K562 (cell line): ENCODE results near the gene PCP4L1. TPM values are rescaled to one million over a fixed set of nuclear protein-coding genes. Genes with fewer than 3 reads are reported as not detected.

Source experiments
- ARID1B ChIP-seq: fragments of 450-650 bp; IDR thresholded peaks from 2 replicates; pipeline ENCODE4 v1.6.1; 2016; ENCODE audit warnings: antibody characterized with exemption, mild to moderate bottlenecking, inconsistent platforms
- CEBPG ChIP-seq, 3 experiments: fragments of 200-800 bp in 1 of 3; sonication (Bioruptor generic) in 1 of 3; sonication (generic) in 1 of 3; formaldehyde crosslinking in 1 of 3; IDR thresholded peaks in 2 of 3; conservative IDR thresholded peaks in 1 of 3; 2 replicates each; pipeline versions ENCODE4 v1.6.1 to v1.8.0; 2016 to 2022; ENCODE audit warnings: missing compliant biosample characterization in 2 of 3, missing genetic modification characterization in 2 of 3, mild to moderate bottlenecking in 1 of 3, missing genetic modification reagents in 1 of 3
- ELK1 ChIP-seq: sonication (generic); formaldehyde crosslinking; IDR thresholded peaks from 2 replicates; pipeline ENCODE4 v1.8.1; 2022; ENCODE audit warnings: missing genetic modification reagents
- IFI16 ChIP-seq: fragments of 250-450 bp; sonication (Bioruptor Pico); IDR thresholded peaks from 2 replicates; pipeline ENCODE4 v2.1.2; 2022; ENCODE audit warnings: mild to moderate bottlenecking, inconsistent platforms
- PHB2 ChIP-seq: fragments of 450-650 bp; IDR thresholded peaks from 2 replicates; pipeline ENCODE4 v1.6.1; 2017; ENCODE audit warnings: low read depth
- POLR2AphosphoS2 ChIP-seq: IDR thresholded peaks from 2 replicates; pipeline ENCODE4 v1.6.1; 2012; ENCODE audit warnings: low read length, improper control_type of control experiment
- RAD51 ChIP-seq: fragments of 450-650 bp; IDR thresholded peaks from 2 replicates; pipeline ENCODE4 v1.7.1; 2016; ENCODE audit warnings: low read depth, mild to moderate bottlenecking, borderline replicate concordance
- SRSF9 ChIP-seq: fragments of 200-400 bp; formaldehyde crosslinking; IDR thresholded peaks from 2 replicates; pipeline ENCODE4 v1.6.1; 2017; ENCODE audit warnings: low read depth, low read length, borderline replicate concordance
- TRIM28 ChIP-seq: fragments of 450-650 bp; IDR thresholded peaks from 2 replicates; pipeline ENCODE4 v1.6.1; 2017
- ZNF347 ChIP-seq: fragments of 450-650 bp; formaldehyde crosslinking; IDR thresholded peaks from 2 replicates; pipeline ENCODE4 v1.4.0; 2020; ENCODE audit warnings: low read depth, mild to moderate bottlenecking, moderate library complexity
- polyA plus RNA-seq, 8 experiments: library from polyadenylated mRNA; depleted of rRNA in 4 of 8; stranded (reverse) in 5 of 8; unstranded in 3 of 8; fragments of >200 nt; fragmentation: Nextera tagmentation in 2 of 8; fragmentation: Illumina TruSeq in 1 of 8; extraction: Ambion mirVana in 2 of 8; extraction: Trizol in 1 of 8; gene quantifications; 2 replicates each; pipeline versions ENCODE4 v1.2.1 to v1.2.3, GENCODE V29; 2011 to 2014; ENCODE audit warnings: inconsistent platforms in 1 of 8, missing spikeins in 1 of 8
- total RNA-seq, 7 experiments: library from RNA; depleted of rRNA in 6 of 7; stranded (reverse); fragments of >200 nt in 6 of 7; fragmentation: Illumina TruSeq in 2 of 7; extraction: Trizol in 2 of 7; gene quantifications; 2 replicates each; pipeline versions ENCODE4 v1.2.1 to v1.2.3, GENCODE V29; 2011 to 2021; ENCODE audit warnings: low replicate concordance in 1 of 7
- TF ChIP-seq, protein P1 (sequence below): fragments of 250-450 bp; sonication (Bioruptor Pico); IDR thresholded peaks from 2 replicates; pipeline ENCODE4 v1.5.0; 2022; ENCODE audit warnings: mild to moderate bottlenecking
- TF ChIP-seq, protein P2 (sequence below): fragments of 450-650 bp; IDR thresholded peaks from 2 replicates; pipeline ENCODE4 v1.6.1; 2017; ENCODE audit warnings: antibody characterized with exemption, mild to moderate bottlenecking
- TF ChIP-seq, protein P3 (sequence below): IDR thresholded peaks from 3 replicates; pipeline ENCODE4 v1.6.1; 2011; ENCODE audit warnings: borderline replicate concordance, mild to moderate bottlenecking, moderate library complexity; ENCODE audit not compliant: insufficient read length; ENCODE audit errors: extremely low read depth
- TF ChIP-seq, protein P4 (sequence below), 2 experiments: fragments of 450-650 bp; conservative IDR thresholded peaks; 2 replicates each; pipeline ENCODE4 v1.6.1; 2017; ENCODE audit warnings: mild to moderate bottlenecking in 2 of 2, moderate library complexity in 2 of 2

Gene PCP4L1
- total and polyA plus RNA-seq, 9 of the 15 experiments (the other 6 are each of a cell fraction or from before 2014, with no cell fraction given) = not detected

DNA sequence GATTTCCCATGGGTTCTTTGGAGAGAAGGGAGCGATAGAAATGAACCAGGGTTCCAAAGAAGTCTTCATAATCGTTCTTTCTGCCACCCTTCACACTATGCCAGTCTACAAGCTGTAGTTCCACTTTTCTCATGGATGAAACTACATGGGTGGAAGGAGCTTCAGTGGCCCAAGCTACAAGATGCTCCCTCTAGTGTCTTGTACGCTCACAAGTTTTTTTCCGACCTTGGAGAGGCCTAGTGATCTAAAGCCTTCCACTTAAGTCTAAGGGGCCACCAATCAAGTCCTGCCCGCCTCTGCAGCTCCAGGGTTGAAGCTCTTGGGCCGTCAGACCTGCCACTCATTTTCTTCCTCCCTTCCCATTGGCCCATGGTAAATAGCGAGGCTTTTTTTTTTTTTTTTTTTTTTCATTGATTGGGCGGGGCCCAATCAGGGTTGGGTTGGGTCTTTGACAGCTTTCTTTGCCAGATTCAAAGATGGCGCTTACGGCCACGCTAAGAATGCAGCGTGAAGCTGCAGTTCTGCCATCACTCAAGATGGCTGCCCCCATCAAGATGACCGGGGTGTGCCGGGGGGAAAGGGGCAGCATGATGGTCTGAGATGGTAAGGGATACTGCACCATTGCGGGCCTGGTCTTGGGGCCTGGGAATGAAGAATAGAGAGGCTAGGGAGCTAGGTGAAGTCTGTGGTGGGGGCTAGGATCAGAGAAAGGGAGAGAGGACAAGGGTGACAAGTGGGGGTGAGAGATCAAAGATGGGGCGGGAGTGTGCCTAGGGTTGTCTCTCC, 32.8 kb upstream of the PCP4L1 start, which contains the start of gene TOMM40L (continued):
- TF ChIP-seq, protein P1, sequence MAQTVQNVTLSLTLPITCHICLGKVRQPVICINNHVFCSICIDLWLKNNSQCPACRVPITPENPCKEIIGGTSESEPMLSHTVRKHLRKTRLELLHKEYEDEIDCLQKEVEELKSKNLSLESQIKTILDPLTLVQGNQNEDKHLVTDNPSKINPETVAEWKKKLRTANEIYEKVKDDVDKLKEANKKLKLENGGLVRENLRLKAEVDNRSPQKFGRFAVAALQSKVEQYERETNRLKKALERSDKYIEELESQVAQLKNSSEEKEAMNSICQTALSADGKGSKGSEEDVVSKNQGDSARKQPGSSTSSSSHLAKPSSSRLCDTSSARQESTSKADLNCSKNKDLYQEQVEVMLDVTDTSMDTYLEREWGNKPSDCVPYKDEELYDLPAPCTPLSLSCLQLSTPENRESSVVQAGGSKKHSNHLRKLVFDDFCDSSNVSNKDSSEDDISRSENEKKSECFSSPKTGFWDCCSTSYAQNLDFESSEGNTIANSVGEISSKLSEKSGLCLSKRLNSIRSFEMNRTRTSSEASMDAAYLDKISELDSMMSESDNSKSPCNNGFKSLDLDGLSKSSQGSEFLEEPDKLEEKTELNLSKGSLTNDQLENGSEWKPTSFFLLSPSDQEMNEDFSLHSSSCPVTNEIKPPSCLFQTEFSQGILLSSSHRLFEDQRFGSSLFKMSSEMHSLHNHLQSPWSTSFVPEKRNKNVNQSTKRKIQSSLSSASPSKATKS (CRISPR knock-in tag) = no peak
- TF ChIP-seq ZNF347 (CRISPR knock-in tag) = no peak
- no peak for TF ChIP-seq TRIM28
- no peak for TF ChIP-seq CEBPG (CRISPR knock-in tag; IDR thresholded peaks at IDR 0.05)
- no peak for TF ChIP-seq CEBPG (tag; conservative IDR thresholded peaks at IDR 0.05 in 1 of 2, IDR thresholded peaks at IDR 0.05 in 1 of 2)
- TF ChIP-seq ELK1 = no peak
- no peak for TF ChIP-seq SRSF9
- TF ChIP-seq RAD51 = no peak
- TF ChIP-seq, protein P2, sequence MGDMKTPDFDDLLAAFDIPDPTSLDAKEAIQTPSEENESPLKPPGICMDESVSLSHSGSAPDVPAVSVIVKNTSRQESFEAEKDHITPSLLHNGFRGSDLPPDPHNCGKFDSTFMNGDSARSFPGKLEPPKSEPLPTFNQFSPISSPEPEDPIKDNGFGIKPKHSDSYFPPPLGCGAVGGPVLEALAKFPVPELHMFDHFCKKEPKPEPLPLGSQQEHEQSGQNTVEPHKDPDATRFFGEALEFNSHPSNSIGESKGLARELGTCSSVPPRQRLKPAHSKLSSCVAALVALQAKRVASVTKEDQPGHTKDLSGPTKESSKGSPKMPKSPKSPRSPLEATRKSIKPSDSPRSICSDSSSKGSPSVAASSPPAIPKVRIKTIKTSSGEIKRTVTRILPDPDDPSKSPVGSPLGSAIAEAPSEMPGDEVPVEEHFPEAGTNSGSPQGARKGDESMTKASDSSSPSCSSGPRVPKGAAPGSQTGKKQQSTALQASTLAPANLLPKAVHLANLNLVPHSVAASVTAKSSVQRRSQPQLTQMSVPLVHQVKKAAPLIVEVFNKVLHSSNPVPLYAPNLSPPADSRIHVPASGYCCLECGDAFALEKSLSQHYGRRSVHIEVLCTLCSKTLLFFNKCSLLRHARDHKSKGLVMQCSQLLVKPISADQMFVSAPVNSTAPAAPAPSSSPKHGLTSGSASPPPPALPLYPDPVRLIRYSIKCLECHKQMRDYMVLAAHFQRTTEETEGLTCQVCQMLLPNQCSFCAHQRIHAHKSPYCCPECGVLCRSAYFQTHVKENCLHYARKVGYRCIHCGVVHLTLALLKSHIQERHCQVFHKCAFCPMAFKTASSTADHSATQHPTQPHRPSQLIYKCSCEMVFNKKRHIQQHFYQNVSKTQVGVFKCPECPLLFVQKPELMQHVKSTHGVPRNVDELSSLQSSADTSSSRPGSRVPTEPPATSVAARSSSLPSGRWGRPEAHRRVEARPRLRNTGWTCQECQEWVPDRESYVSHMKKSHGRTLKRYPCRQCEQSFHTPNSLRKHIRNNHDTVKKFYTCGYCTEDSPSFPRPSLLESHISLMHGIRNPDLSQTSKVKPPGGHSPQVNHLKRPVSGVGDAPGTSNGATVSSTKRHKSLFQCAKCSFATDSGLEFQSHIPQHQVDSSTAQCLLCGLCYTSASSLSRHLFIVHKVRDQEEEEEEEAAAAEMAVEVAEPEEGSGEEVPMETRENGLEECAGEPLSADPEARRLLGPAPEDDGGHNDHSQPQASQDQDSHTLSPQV = no peak; the same call in 1 of the 2 replicates
- no peak for TF ChIP-seq ARID1B
- TF ChIP-seq IFI16 = no peak
- TF ChIP-seq, protein P3, sequence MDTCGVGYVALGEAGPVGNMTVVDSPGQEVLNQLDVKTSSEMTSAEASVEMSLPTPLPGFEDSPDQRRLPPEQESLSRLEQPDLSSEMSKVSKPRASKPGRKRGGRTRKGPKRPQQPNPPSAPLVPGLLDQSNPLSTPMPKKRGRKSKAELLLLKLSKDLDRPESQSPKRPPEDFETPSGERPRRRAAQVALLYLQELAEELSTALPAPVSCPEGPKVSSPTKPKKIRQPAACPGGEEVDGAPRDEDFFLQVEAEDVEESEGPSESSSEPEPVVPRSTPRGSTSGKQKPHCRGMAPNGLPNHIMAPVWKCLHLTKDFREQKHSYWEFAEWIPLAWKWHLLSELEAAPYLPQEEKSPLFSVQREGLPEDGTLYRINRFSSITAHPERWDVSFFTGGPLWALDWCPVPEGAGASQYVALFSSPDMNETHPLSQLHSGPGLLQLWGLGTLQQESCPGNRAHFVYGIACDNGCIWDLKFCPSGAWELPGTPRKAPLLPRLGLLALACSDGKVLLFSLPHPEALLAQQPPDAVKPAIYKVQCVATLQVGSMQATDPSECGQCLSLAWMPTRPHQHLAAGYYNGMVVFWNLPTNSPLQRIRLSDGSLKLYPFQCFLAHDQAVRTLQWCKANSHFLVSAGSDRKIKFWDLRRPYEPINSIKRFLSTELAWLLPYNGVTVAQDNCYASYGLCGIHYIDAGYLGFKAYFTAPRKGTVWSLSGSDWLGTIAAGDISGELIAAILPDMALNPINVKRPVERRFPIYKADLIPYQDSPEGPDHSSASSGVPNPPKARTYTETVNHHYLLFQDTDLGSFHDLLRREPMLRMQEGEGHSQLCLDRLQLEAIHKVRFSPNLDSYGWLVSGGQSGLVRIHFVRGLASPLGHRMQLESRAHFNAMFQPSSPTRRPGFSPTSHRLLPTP = no peak
- TF ChIP-seq POLR2AphosphoS2 = no peak
- TF ChIP-seq PHB2 = no peak
- TF ChIP-seq, protein P4, sequence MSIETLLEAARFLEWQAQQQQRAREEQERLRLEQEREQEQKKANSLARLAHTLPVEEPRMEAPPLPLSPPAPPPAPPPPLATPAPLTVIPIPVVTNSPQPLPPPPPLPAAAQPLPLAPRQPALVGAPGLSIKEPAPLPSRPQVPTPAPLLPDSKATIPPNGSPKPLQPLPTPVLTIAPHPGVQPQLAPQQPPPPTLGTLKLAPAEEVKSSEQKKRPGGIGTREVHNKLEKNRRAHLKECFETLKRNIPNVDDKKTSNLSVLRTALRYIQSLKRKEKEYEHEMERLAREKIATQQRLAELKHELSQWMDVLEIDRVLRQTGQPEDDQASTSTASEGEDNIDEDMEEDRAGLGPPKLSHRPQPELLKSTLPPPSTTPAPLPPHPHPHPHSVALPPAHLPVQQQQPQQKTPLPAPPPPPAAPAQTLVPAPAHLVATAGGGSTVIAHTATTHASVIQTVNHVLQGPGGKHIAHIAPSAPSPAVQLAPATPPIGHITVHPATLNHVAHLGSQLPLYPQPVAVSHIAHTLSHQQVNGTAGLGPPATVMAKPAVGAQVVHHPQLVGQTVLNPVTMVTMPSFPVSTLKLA (conservative IDR thresholded peaks at IDR 0.05) = peak; percentile 59 to 73
